ENCODE measurements around the gene CAMK4. TPM values are rescaled to one million over a fixed set of nuclear protein-coding genes. Genes with fewer than 3 reads are reported as not detected.

Gene CAMK4
- total RNA-seq, 1 donor from 2014 or later: 11.2 TPM

GRCh38 chr5:111278858-111279504, 54.8 kb downstream of the CAMK4 start:
- Mint-ChIP-seq H3K4me3 (no peak overlapping the region), H3K27ac (no peak overlapping the region), H3K27me3 (no peaks in the 10 kb centered on the region), H3K36me3 (no peaks in the 10 kb centered on the region), H3K9me3 (no peaks in the 10 kb centered on the region), H3K4me1 (ENCODE audit: unreplicated experiment) (no peaks in the 10 kb centered on the region)
- TF ChIP-seq, protein P1, sequence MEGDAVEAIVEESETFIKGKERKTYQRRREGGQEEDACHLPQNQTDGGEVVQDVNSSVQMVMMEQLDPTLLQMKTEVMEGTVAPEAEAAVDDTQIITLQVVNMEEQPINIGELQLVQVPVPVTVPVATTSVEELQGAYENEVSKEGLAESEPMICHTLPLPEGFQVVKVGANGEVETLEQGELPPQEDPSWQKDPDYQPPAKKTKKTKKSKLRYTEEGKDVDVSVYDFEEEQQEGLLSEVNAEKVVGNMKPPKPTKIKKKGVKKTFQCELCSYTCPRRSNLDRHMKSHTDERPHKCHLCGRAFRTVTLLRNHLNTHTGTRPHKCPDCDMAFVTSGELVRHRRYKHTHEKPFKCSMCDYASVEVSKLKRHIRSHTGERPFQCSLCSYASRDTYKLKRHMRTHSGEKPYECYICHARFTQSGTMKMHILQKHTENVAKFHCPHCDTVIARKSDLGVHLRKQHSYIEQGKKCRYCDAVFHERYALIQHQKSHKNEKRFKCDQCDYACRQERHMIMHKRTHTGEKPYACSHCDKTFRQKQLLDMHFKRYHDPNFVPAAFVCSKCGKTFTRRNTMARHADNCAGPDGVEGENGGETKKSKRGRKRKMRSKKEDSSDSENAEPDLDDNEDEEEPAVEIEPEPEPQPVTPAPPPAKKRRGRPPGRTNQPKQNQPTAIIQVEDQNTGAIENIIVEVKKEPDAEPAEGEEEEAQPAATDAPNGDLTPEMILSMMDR (conservative IDR thresholded peaks at IDR 0.05): peak; percentile 87
- DNase-seq (ENCODE audit: extremely low spot score, unreplicated experiment): no peak

DNA sequence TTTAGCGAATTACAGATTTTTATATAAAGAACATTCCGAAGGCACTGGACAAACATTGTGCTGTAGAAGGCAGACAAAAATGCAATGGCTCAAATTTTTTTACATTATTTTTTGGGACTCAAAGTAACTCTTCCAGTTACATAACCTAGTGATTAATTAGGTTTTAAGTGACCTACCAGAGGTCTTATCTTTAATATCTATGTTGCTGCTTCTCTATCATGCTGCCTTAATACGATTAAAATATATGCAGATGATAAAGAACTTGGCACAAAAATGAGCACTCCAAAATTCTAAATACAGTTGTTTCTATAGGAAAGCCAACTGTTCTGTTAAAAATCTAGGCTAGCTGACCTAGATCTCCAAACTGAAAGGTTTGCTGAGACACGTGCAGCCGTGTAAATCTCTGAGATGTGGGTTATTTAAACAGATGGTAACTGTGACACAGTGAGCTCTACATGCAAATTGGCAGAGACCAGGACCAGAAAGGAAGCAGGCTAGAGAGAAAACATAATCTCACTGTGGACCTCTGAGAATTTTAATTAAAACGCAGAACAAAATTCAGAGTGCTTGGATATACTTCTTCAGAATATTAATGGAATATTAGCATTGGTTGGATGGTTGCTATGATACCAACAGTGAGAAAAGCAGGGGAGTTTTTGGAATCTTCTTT, 56.2 kb downstream of the CAMK4 start:
- no peaks in the 10 kb centered on the region for H3K9me3 Mint-ChIP-seq
- H3K36me3 Mint-ChIP-seq: no peaks in the 10 kb centered on the region
- H3K27me3 Mint-ChIP-seq: no peaks in the 10 kb centered on the region
- no peak for DNase-seq (ENCODE audit: extremely low spot score, unreplicated experiment)
- no peaks in the 10 kb centered on the region for H3K4me1 Mint-ChIP-seq (ENCODE audit: unreplicated experiment)
- no peak overlapping the region for H3K27ac Mint-ChIP-seq
- TF ChIP-seq, protein P1 (conservative IDR thresholded peaks at IDR 0.05): no peak
- H3K4me3 Mint-ChIP-seq: no peak overlapping the region

GRCh38 chr5:111282798-111283197, 58.6 kb downstream of the CAMK4 start:
- no peak overlapping the region for H3K27ac Mint-ChIP-seq
- DNase-seq (ENCODE audit: extremely low spot score, unreplicated experiment): no peak
- H3K27me3 Mint-ChIP-seq: no peaks in the 10 kb centered on the region
- no peak overlapping the region for H3K4me3 Mint-ChIP-seq
- no peaks in the 10 kb centered on the region for H3K36me3 Mint-ChIP-seq
- TF ChIP-seq, protein P1 (conservative IDR thresholded peaks at IDR 0.05): no peak
- H3K9me3 Mint-ChIP-seq: no peaks in the 10 kb centered on the region
- no peaks in the 10 kb centered on the region for H3K4me1 Mint-ChIP-seq (ENCODE audit: unreplicated experiment)

DNA sequence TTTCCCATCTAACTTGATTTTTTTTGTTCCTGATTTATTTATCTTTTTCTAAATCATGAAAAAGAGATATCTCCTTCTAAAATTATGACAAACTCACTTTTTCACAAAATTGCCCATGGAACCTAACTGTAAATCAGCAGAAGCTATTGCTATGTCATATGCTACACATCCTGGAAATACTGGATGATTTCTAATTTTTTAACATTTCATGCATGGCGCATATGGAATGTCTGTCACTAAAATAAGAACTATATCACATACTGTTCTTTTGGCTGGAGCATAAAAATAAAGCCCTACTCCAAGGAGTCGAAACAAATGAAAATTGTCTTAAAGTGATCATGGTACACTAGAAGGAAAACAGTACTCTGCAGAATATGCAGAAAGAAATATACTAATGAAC, 60.6 kb downstream of the CAMK4 start:
- no peak for DNase-seq (ENCODE audit: extremely low spot score, unreplicated experiment)
- no peaks in the 10 kb centered on the region for H3K36me3 Mint-ChIP-seq

DNA sequence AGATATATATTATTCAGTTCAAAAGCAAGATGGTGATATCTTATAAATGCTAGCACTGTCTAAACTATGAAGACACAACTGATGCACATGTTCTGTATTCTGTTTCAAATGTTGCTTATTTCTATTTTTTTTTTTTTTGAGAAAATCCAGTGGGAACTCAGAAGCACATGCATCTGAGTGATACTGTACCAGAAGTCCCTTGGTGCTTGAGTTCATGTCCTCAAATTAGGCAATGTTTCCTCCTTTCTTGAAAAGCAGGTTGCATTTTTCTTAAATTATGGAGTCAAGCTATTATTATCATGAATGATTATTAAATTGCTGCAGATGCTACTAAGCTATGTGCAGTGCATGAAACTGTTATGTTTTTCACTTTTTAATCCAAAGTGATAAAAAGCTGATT, 70.4 kb downstream of the CAMK4 start:
- H3K36me3 Mint-ChIP-seq: no peaks in the 10 kb centered on the region
- no peak overlapping the region for H3K4me3 Mint-ChIP-seq
- TF ChIP-seq, protein P1 (conservative IDR thresholded peaks at IDR 0.05): no peak
- H3K4me1 Mint-ChIP-seq (ENCODE audit: unreplicated experiment): no peaks in the 10 kb centered on the region
- H3K9me3 Mint-ChIP-seq: peaks cover 6% of the 10 kb centered on the region
- no peaks in the 10 kb centered on the region for H3K27me3 Mint-ChIP-seq
- DNase-seq (ENCODE audit: extremely low spot score, unreplicated experiment): no peak
- no peak overlapping the region for H3K27ac Mint-ChIP-seq

More for the DNA sequence above, 60.6 kb downstream of the CAMK4 start:
- Mint-ChIP-seq H3K4me3 (no peak overlapping the region), H3K9me3 (no peaks in the 10 kb centered on the region), H3K27me3 (no peaks in the 10 kb centered on the region), H3K4me1 (ENCODE audit: unreplicated experiment) (no peaks in the 10 kb centered on the region), H3K27ac (no peak overlapping the region)
- TF ChIP-seq, protein P1 (conservative IDR thresholded peaks at IDR 0.05): no peak

Data from type B pancreatic cell (in vitro differentiated cells).